ENCODE data around the gene NDST1. TPM values are rescaled to one million over a fixed set of nuclear protein-coding genes. Genes with fewer than 3 reads are reported as not detected.

Gene NDST1
- total and polyA plus RNA-seq, 2 donors (not counting 3 experiments of a cell fraction or from before 2014, with no cell fraction given) = 38.6 to 102 TPM

- Histone ChIP-seq H3K4me1 (ENCODE audit: control insufficient read depth, extremely low read depth, insufficient read depth, low read length) (no peaks in the 10 kb centered on the region), H3K9me3 (replicated peaks; ENCODE audit: control insufficient read depth, insufficient read depth, low read length) (no peaks in the 10 kb centered on the region), H3K36me3 (ENCODE audit: control insufficient read depth in 2 of 2, extremely low read depth in 1 of 2, insufficient read depth in 2 of 2, low read length in 2 of 2) (peaks cover 10 to 32% of the 10 kb centered on the region in 2 experiments), H3K27ac (ENCODE audit: insufficient read depth, low read depth, low read length) (no peak overlapping the region), H3K9me1 (replicated peaks; ENCODE audit: control insufficient read depth, extremely low read depth, insufficient read depth, low read length) (no peaks in the 10 kb centered on the region), H4K20me1 (replicated peaks; ENCODE audit: control insufficient read depth, extremely low read depth, insufficient read depth, low read length) (no peaks in the 10 kb centered on the region), H3K4me2 (ENCODE audit: insufficient read depth, low read length) (no peak overlapping the region), H3K27me3 (ENCODE audit: control insufficient read depth in 2 of 2, insufficient read depth in 2 of 2, low read length in 2 of 2) (no peaks in the 10 kb centered on the region), H2AFZ (ENCODE audit: low read depth, low read length) (no peak overlapping the region), H3K79me2 (ENCODE audit: control insufficient read depth, insufficient read depth, low read length) (no peaks in the 10 kb centered on the region), H3K4me3 (replicated peaks in 1 of 3; ENCODE audit: insufficient read depth in 1 of 3, low read depth in 1 of 3, low read length in 3 of 3) (no peak overlapping the region), H3K9ac (replicated peaks; ENCODE audit: extremely low read depth, insufficient read depth, low read length) (no peak overlapping the region)
- CTCF ChIA-PET = interaction anchor here (1.0 to 1.7 kb wide), 2 partner anchors 9 to 11 kb away, joined by 3 to 7 read pairs; no protein-coding TSS in a partner anchor
- BruUV-seq (replicated peaks) = no TSS peak
- no peak for DNase-seq (ENCODE audit: low read depth, low spot score)
- intact Hi-C loops (cut with micrococcal nuclease) (no loop called here), dilution Hi-C loops (cut with MboI; ENCODE audit: extremely low pct_ligation_motif_present, low sequenced_read_pairs) (no loop called here)
- FAIRE-seq = no peak
- POLR2A ChIA-PET = no interaction called here
- TF ChIP-seq JUN (IDR thresholded peaks at IDR 0.05; ENCODE audit: borderline replicate concordance, insufficient read depth, insufficient read length, low read depth) (no peak), EZH2 (IDR thresholded peaks at IDR 0.05; ENCODE audit: borderline replicate concordance, low read depth, low read length, severe bottlenecking) (no peak), GATA2 (IDR thresholded peaks at IDR 0.05; ENCODE audit: insufficient read depth, insufficient read length, low read depth, low read length) (no peak), MYC (IDR thresholded peaks at IDR 0.05; ENCODE audit: low read depth, low read length) (no peak), FOS (IDR thresholded peaks at IDR 0.05; ENCODE audit: borderline replicate concordance, insufficient read depth, low read length) (no peak), CTCF (IDR thresholded peaks at IDR 0.05; ENCODE audit: extremely low read depth in 1 of 2, insufficient read depth in 1 of 2, low read depth in 1 of 2, low read length in 2 of 2) (no peak), POLR2A (IDR thresholded peaks at IDR 0.05; ENCODE audit: low read depth, low read length) (no peak), MAX (IDR thresholded peaks at IDR 0.05; ENCODE audit: insufficient read depth, insufficient read length) (no peak), POLR2AphosphoS5 (IDR thresholded peaks at IDR 0.05; ENCODE audit: insufficient read depth, low read depth, low read length) (no peak)
Observed at GRCh38 chr5:150553402-150553801, 45.5 kb downstream of the NDST1 start.

Measured in endothelial cell of umbilical vein (primary cell).